Osteocyte (in vitro differentiated cells): ENCODE data around the gene CSAD. TPM values are rescaled to one million over a fixed set of nuclear protein-coding genes. Genes with fewer than 3 reads are reported as not detected.
A peak's percentile ranks its signal among the peaks of the same experiment; 100 is the strongest.

Source experiments
- DNase-seq: peaks from one replicate; pipeline ENCODE4 v3.0.0; 2021; ENCODE audit warnings: mixed read lengths; ENCODE audit not compliant: unreplicated experiment; ENCODE audit errors: extremely low spot score
- H3K27ac Mint-ChIP-seq: one replicate; pipeline ENCODE4 v1.8.0; 2021; ENCODE audit warnings: mild to moderate bottlenecking, mixed read lengths; ENCODE audit not compliant: unreplicated experiment
- H3K27me3 Mint-ChIP-seq: one replicate; pipeline ENCODE4 v1.8.0; 2021; ENCODE audit warnings: mixed read lengths; ENCODE audit not compliant: unreplicated experiment
- H3K36me3 Mint-ChIP-seq: one replicate; pipeline ENCODE4 v1.8.0; 2021; ENCODE audit warnings: mixed read lengths; ENCODE audit not compliant: unreplicated experiment
- H3K4me1 Mint-ChIP-seq: one replicate; pipeline ENCODE4 v1.8.0; 2021; ENCODE audit warnings: mixed read lengths; ENCODE audit not compliant: unreplicated experiment
- H3K4me3 Mint-ChIP-seq: one replicate; pipeline ENCODE4 v1.8.0; 2021; ENCODE audit warnings: mild to moderate bottlenecking, moderate library complexity, mixed read lengths; ENCODE audit not compliant: unreplicated experiment
- H3K9me3 Mint-ChIP-seq: one replicate; pipeline ENCODE4 v1.8.0; 2021; ENCODE audit warnings: mixed read lengths; ENCODE audit not compliant: unreplicated experiment
- total RNA-seq: library from RNA; stranded (reverse); gene quantifications from 2 replicates; pipeline ENCODE4 v1.2.1, GENCODE V29; 2021
- TF ChIP-seq, protein P1 (sequence below): fragments of 200-600 bp; sonication (generic); IDR thresholded peaks from 2 replicates; pipeline ENCODE4 v1.5.0; 2021; ENCODE audit warnings: antibody characterized with exemption, mild to moderate bottlenecking, moderate library complexity

CSAD gene
- total RNA-seq, 1 donor from 2014 or later = 47.0 TPM

DNA sequence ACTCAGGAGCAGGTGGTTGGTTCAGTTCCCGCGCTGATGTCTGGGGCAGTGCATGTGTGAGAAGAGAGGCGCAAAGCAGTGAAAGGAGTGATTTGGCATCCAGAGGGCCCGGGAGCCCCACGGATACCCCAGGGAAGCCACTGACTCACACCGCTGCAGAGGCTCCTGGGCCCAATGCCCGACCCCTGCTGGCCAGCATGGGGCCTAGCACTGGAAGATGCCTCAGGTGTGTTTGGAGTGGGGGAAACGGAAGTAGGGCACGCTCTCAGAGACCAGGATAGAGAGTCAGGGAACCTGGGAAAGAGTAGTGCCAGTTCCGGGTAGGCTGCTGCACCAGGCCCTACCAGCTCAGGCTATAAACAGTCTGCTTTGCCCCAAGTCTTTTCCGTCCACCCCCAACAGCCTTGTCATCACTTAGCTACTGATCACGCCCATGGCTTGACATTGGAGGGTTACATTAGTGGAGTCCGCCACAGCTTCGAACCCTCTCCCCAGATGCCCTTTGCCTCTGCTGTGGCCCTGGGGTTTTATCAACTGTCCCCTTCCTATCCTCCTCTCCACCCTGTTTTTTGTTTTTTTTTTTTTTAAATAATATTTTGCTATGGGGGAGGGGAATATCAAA, 9.5 kb upstream of the CSAD start:
- TF ChIP-seq, protein P1, sequence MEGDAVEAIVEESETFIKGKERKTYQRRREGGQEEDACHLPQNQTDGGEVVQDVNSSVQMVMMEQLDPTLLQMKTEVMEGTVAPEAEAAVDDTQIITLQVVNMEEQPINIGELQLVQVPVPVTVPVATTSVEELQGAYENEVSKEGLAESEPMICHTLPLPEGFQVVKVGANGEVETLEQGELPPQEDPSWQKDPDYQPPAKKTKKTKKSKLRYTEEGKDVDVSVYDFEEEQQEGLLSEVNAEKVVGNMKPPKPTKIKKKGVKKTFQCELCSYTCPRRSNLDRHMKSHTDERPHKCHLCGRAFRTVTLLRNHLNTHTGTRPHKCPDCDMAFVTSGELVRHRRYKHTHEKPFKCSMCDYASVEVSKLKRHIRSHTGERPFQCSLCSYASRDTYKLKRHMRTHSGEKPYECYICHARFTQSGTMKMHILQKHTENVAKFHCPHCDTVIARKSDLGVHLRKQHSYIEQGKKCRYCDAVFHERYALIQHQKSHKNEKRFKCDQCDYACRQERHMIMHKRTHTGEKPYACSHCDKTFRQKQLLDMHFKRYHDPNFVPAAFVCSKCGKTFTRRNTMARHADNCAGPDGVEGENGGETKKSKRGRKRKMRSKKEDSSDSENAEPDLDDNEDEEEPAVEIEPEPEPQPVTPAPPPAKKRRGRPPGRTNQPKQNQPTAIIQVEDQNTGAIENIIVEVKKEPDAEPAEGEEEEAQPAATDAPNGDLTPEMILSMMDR = peak; percentile 64
- no peak overlapping the region for H3K27ac Mint-ChIP-seq
- no peak overlapping the region for H3K4me3 Mint-ChIP-seq

DNA sequence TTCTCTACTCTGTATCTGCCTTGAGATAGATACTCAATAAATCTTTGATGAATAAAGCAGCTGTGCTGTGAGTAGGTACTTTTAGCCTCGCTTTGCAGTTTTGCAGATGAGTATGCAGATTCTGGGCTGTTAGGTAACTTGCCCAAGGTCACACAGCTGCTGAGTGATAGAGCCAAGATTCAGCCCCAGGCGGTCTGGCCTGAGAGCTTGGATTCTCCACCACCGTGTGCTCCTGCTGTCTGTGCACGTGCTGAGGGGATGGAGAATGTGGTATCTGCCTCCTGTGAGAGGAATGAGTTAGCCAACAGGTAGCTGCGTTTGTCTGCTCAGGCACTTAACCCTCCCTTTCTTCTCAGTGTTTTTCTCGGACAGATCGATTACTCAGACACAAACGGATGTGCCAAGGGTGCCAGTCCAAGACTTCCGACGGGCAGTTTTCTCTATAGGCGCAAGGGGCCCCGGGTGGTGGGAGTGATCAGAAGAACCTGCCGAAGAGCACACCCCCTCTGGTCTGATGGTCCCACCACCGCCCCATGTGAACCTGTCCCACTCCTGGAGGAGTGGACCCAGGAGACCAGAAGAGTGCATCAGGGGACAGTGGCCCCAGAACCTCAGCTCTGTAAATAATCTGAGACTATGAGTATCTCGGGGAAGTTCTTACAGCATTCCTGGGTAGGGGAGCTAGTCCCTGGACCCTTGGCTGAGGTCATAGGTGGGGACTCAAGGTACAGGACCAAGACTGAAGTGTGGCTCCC, 6.6 kb upstream of the CSAD start:
- no peak overlapping the region for H3K27ac Mint-ChIP-seq
- TF ChIP-seq, protein P1 = no peak
- peaks cover 47% of the 10 kb centered on the region for H3K36me3 Mint-ChIP-seq
- DNase-seq = no peak
- no peaks in the 10 kb centered on the region for H3K9me3 Mint-ChIP-seq
- H3K4me1 Mint-ChIP-seq = peaks cover 19% of the 10 kb centered on the region
- no peaks in the 10 kb centered on the region for H3K27me3 Mint-ChIP-seq
- H3K4me3 Mint-ChIP-seq = no peak overlapping the region

More for the DNA sequence above, 9.5 kb upstream of the CSAD start:
- Mint-ChIP-seq H3K27me3 (no peaks in the 10 kb centered on the region), H3K9me3 (no peaks in the 10 kb centered on the region), H3K4me1 (peaks cover 7% of the 10 kb centered on the region), H3K36me3 (peaks cover 32% of the 10 kb centered on the region)
- DNase-seq = no peak

DNA sequence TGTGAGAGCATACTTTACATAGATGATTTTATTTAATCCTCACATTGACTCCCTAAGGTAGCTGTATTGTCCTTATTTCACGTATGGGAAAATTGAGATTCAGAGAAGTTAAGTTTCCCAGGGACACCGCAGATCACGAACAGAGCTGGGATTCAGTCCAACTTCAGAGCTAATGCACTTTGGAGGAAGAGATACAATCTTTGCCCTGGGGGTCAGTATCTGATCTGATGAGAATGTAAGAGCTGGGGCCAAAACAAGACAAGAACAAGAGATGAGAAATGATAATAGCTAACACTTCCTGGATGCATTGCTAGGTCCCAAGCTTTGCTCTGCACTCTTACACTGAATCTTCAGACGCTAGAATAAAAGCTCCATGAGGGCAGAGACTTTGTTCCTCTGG, 6.0 kb upstream of the CSAD start:
- Mint-ChIP-seq H3K36me3 (peaks cover 51% of the 10 kb centered on the region), H3K9me3 (no peaks in the 10 kb centered on the region), H3K27me3 (no peaks in the 10 kb centered on the region), H3K4me3 (no peak overlapping the region), H3K27ac (no peak overlapping the region), H3K4me1 (peaks cover 25% of the 10 kb centered on the region)
- TF ChIP-seq, protein P1 = no peak
- DNase-seq = no peak

DNA sequence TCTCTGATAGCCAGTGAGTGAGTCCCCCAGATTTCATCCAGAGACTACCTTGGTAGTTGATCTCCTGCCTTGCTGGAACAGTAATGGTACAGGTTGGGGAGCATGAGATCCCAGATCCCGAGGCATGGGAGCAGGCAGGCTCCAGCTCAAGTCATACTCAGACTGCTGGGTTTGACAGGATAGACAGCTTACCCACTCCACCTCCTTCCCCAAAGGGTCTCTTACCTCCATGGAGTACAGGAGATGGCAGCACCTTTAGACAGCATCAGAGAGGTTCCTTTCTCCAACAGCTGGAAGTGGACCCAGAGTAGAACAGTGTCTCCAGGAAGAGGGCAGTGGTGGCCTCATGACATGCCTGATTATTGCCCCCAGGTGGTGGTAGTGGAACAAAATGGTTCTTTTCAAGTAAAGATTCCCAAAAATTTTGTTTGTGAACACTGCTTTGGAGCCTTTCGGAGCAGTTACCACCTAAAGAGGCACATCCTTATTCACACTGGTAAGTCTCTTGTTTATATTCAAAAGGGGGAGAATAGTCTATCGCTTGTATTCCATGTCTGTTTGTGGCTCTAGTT, 4.9 kb upstream of the CSAD start:
- Mint-ChIP-seq H3K36me3 (peaks cover 53% of the 10 kb centered on the region), H3K27ac (no peak overlapping the region), H3K4me3 (no peak overlapping the region), H3K4me1 (peaks cover 30% of the 10 kb centered on the region), H3K27me3 (no peaks in the 10 kb centered on the region), H3K9me3 (no peaks in the 10 kb centered on the region)
- no peak for DNase-seq
- TF ChIP-seq, protein P1 = no peak

DNA sequence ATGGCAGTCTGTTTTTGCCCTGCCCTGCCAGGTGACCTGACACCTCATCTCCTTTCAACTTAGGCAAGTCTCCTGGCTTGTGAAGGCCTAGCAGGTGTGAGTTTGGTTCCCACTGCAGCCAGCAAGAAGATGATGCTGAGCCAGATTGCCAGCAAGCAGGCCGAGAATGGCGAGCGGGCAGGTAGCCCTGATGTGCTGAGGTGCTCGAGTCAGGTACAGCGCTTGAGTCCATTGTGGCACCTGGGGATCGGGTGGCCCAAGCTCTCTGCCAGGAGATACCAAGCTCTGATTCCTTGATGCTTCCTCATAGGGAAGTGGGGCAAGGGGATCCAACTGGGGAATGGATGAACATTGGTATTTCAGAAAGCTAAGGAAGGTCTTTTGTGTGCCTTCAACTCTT, 4.1 kb upstream of the CSAD start:
- H3K27ac Mint-ChIP-seq = no peak overlapping the region
- H3K27me3 Mint-ChIP-seq = no peaks in the 10 kb centered on the region
- DNase-seq = no peak
- H3K9me3 Mint-ChIP-seq = no peaks in the 10 kb centered on the region
- peaks cover 53% of the 10 kb centered on the region for H3K36me3 Mint-ChIP-seq
- TF ChIP-seq, protein P1 = no peak
- peaks cover 28% of the 10 kb centered on the region for H3K4me1 Mint-ChIP-seq
- no peak overlapping the region for H3K4me3 Mint-ChIP-seq
